ENCODE results near the gene MORC2. TPM values are rescaled to one million over a fixed set of nuclear protein-coding genes. Genes with fewer than 3 reads are reported as not detected.

The MORC2 gene
- polyA plus RNA-seq, 1 donor (not counting 4 experiments of a cell fraction or from before 2014, with no cell fraction given), result 14.1 TPM

GRCh38 chr22:30934053-30934452 lies 34.5 kb downstream of the MORC2 start:
- no peaks in the 10 kb centered on the region for H3K79me2 ChIP-seq (ENCODE audit: control insufficient read depth, insufficient read depth, low read length)
- no peaks in the 10 kb centered on the region for H3K27me3 ChIP-seq (ENCODE audit: control insufficient read depth, extremely low read depth, insufficient read depth, low read length)
- no peaks in the 10 kb centered on the region for H3K4me1 ChIP-seq (ENCODE audit: control insufficient read depth, extremely low read depth, insufficient read depth, low read length)
- H3K27ac ChIP-seq (ENCODE audit: control insufficient read depth, insufficient read depth, low read length), result no peak overlapping the region
- H2AFZ ChIP-seq (ENCODE audit: control insufficient read depth, low read length), result no peak overlapping the region
- no peak for DNase-seq (ENCODE audit: low read depth, low spot score)
- no peaks in the 10 kb centered on the region for H4K20me1 ChIP-seq (ENCODE audit: control insufficient read depth, extremely low read depth, insufficient read depth, low read length)
- dilution Hi-C loops (cut with MboI; ENCODE audit: extremely low pct_ligation_motif_present, low sequenced_read_pairs), result no loop called here
- TF ChIP-seq CTCF (optimal IDR thresholded peaks at IDR 0.05 in 1 of 3, IDR thresholded peaks at IDR 0.05 in 1 of 3, conservative IDR thresholded peaks at IDR 0.05 in 1 of 3; ENCODE audit: extremely low read depth in 1 of 3, insufficient read depth in 2 of 3, low read length in 3 of 3) (no peak), EZH2 (IDR thresholded peaks at IDR 0.05; ENCODE audit: low read length) (no peak)
- H3K9me3 ChIP-seq (ENCODE audit: control insufficient read depth, low read depth, low read length), result no peaks in the 10 kb centered on the region
- no peak overlapping the region for H3K9ac ChIP-seq (ENCODE audit: control insufficient read depth, extremely low read depth, insufficient read depth, low read length)
- H3K9me1 ChIP-seq (ENCODE audit: control insufficient read depth, extremely low read depth, insufficient read depth, low read length), result no peaks in the 10 kb centered on the region
- H3K4me2 ChIP-seq (ENCODE audit: control insufficient read depth, extremely low read depth, insufficient read depth, low read depth, low read length), result no peak overlapping the region
- H3K36me3 ChIP-seq (ENCODE audit: control insufficient read depth in 2 of 2, extremely low read depth in 1 of 2, insufficient read depth in 2 of 2, low read length in 2 of 2), result peaks cover 38 to 46% of the 10 kb centered on the region in 2 experiments
- H3K4me3 ChIP-seq (ENCODE audit: control insufficient read depth in 2 of 3, extremely low read depth in 1 of 3, insufficient read depth in 2 of 3, low read depth in 1 of 3, low read length in 3 of 3), result no peak overlapping the region
- no peak for FAIRE-seq

GRCh38 chr22:30933457-30933856 lies 35.1 kb downstream of the MORC2 start:
- DNase-seq (ENCODE audit: low read depth, low spot score), result no peak
- H3K4me3 ChIP-seq (ENCODE audit: control insufficient read depth in 2 of 3, extremely low read depth in 1 of 3, insufficient read depth in 2 of 3, low read depth in 1 of 3, low read length in 3 of 3), result no peak overlapping the region
- dilution Hi-C loops (cut with MboI; ENCODE audit: extremely low pct_ligation_motif_present, low sequenced_read_pairs), result no loop called here

More at GRCh38 chr22:30933457-30933856, 35.1 kb downstream of the MORC2 start:
- H3K36me3 ChIP-seq (ENCODE audit: control insufficient read depth in 2 of 2, extremely low read depth in 1 of 2, insufficient read depth in 2 of 2, low read length in 2 of 2), result peaks cover 32 to 46% of the 10 kb centered on the region in 2 experiments
- TF ChIP-seq CTCF (optimal IDR thresholded peaks at IDR 0.05 in 1 of 3, IDR thresholded peaks at IDR 0.05 in 1 of 3, conservative IDR thresholded peaks at IDR 0.05 in 1 of 3; ENCODE audit: extremely low read depth in 1 of 3, insufficient read depth in 2 of 3, low read length in 3 of 3) (no peak), EZH2 (IDR thresholded peaks at IDR 0.05; ENCODE audit: low read length) (no peak)
- H3K9me3 ChIP-seq (ENCODE audit: control insufficient read depth, low read depth, low read length), result no peaks in the 10 kb centered on the region
- H3K4me2 ChIP-seq (ENCODE audit: control insufficient read depth, extremely low read depth, insufficient read depth, low read depth, low read length), result no peak overlapping the region
- H3K4me1 ChIP-seq (ENCODE audit: control insufficient read depth, extremely low read depth, insufficient read depth, low read length), result no peaks in the 10 kb centered on the region
- H3K27ac ChIP-seq (ENCODE audit: control insufficient read depth, insufficient read depth, low read length), result no peak overlapping the region
- no peaks in the 10 kb centered on the region for H3K27me3 ChIP-seq (ENCODE audit: control insufficient read depth, extremely low read depth, insufficient read depth, low read length)
- no peak overlapping the region for H2AFZ ChIP-seq (ENCODE audit: control insufficient read depth, low read length)
- no peaks in the 10 kb centered on the region for H3K79me2 ChIP-seq (ENCODE audit: control insufficient read depth, insufficient read depth, low read length)
- H3K9ac ChIP-seq (ENCODE audit: control insufficient read depth, extremely low read depth, insufficient read depth, low read length), result no peak overlapping the region
- H3K9me1 ChIP-seq (ENCODE audit: control insufficient read depth, extremely low read depth, insufficient read depth, low read length), result no peaks in the 10 kb centered on the region
- no peaks in the 10 kb centered on the region for H4K20me1 ChIP-seq (ENCODE audit: control insufficient read depth, extremely low read depth, insufficient read depth, low read length)
- FAIRE-seq, result no peak
